Measurements from ENCODE around the gene HSBP1L1.

- no peak for TF ChIP-seq CTCF (IDR thresholded peaks at IDR 0.05)
- no peak for TF ChIP-seq POLR2A (IDR thresholded peaks at IDR 0.05)
Observed at GRCh38 chr18:79986726-79987125, 22.3 kb downstream of the HSBP1L1 start.

Measured in right lobe of liver (tissue), 4 donors.